GM21825 (cell line): ENCODE results near the gene DNAH17.
"Not testable (repeated sequence)": the region's sequence is repeated elsewhere in the genome, so short reads cannot be mapped to it uniquely, and the experiment has no call there.

Source experiments
- ATAC-seq: cut with Tn5 transposase; IDR thresholded peaks from one replicate; pipeline ENCODE4 v1.9.1; 2021; ENCODE audit warnings: mild to moderate bottlenecking, moderate library complexity; ENCODE audit not compliant: unreplicated experiment

The DNAH17 gene

GRCh38 chr17:78525511-78526160 lies 51.6 kb downstream of the DNAH17 start:
- no peak for ATAC-seq

- no peak for ATAC-seq
These were observed 52.2 kb downstream of the DNAH17 start for GRCh38 chr17:78524870-78525510.

DNA sequence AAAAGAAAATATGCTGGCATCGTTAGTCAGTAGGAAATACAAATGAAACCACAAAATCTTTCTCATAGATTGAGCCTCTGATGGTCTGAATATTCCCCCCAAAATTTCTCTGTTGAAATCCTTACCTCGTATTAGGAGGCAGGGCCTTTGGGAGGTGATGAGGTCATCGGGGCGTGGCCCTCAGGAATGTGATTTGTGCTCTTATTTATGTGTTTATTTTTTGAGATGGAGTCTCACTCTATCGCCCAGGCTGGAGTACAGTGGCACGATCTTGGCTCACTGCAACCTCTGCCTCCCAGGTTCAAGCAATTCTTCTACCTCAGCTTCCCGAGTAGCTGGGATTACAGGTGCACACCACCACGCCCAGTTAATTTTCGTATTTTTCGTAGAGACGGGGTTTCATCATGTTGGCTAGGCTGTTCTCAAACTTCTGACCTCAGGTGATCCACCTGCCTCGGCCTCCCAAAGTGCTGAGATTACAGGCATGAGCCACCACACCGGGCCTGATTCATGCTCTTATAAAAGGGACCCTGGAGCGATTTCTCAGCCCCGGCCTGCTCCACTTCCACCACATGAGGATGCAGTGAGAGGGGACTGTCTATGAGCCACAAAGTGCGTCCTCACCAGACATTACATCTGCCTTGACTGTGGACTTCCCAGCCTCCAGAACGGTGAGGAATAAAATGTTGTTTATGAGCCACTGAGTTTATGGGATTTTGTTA lies 53.1 kb downstream of the DNAH17 start:
- no peak for ATAC-seq

DNA sequence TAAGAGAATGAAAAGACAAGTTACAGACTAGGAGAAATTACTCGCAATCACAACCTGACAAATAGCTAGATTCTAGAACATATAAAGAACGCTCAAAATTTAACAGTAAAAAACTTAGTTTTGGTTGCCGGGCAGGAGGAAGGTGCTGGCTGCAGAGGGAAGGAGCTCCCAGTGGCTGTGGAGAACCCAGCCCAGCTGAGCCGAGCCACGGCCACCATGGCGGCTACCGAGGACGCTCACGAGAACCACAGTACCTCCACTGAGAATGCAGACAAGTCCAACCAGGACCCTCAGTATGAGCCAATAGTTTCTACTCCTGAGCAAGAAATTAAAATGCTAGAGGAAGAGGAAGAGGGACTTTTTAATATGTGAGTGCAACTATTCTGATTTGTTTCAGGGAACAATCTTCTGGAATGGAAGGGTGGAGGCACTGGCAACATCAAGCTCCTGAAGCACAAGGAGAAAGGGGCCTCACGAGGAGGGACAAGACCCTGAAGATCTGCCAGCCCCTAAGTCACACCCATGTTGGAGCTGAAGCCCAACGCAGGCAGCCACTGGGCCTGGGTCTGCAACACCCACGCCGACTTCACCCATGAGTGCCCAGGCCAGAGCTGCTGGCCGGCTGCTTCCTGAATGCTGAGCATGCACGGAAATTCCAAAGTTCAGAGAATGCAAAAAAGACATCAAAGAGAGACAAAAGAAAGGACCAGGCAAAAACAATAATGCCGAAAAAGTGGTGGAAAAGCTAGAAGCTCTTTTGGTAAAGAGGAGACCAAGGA lies 55.0 kb downstream of the DNAH17 start:
- ATAC-seq: no peak

DNA sequence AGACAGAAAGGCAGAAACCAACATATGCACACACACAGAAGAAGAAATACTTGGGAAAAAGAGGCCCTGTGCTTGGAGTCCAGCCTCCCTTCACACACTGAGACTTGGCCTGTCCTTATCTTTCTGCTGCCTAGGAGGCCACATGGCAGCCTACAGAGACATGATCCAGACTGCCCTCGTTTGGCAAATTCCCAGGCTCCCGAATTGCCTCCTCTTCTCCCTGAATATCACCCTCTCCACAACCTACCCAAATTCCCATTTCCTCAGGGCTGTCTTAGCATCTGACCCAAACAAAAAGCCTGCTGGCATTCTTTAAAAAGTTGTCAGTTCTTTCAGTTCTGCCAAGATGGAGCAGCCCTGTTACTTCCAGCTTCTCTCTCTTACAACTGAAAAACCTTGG lies 59.8 kb downstream of the DNAH17 start:
- no peak for ATAC-seq

DNA sequence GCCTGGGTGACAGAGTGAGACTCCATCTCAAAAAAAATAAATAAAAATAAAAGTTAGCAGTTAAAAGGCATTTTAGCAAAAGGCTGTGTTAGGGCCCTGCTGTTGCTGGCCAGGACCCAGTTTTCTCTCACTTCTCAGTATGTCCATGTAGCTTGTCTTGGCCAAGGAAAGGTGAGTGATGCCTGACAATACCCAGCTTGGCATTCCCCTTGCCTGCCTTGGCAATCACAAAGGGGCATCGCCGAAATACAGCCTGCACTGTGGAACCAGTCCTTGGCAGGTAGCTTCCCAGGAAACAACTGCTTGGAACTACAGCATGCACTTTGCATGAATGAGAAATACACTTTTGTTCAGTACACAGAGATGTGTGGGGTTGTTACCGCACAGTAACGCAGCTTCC lies 61.7 kb downstream of the DNAH17 start:
- ATAC-seq: no peak

DNA sequence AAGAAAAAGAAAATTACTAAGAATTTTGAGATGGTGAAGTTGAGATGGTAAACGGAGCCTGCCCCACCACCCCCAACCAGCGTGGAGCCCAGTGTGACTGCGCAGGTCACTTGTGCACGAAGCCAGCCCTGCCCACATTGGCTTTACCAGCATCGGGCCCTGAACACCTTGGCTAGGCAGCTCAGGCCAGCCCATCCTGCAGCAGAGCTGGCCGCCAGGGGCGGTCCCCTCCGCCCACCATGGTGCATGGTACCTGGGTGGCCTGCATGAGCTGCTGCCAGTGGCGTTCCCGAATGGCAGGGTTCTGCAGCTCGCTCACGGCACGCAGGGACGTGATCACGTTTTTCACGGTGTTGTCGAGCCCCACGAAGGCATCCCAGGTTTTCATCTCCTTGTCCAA lies 62.7 kb downstream of the DNAH17 start:
- no peak for ATAC-seq

DNA sequence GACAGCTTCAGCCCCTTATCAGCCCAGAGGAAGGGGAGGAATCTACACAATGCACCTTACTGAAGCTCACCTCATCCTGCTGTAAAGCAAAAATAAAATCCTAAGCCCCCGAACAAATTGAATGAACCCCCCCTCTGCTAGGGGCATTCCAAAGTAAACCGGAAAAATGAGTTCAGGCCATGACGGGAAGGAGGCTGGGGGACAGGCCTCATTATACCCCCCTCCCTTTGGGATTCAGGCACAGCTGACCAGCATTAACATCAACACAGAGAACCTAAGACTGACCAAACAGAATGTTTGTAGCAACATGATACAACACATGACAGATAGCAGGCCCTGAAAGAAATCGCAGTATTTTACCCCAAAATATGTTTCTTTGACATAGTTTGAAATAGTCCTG lies 64.2 kb downstream of the DNAH17 start:
- ATAC-seq: no peak

DNA sequence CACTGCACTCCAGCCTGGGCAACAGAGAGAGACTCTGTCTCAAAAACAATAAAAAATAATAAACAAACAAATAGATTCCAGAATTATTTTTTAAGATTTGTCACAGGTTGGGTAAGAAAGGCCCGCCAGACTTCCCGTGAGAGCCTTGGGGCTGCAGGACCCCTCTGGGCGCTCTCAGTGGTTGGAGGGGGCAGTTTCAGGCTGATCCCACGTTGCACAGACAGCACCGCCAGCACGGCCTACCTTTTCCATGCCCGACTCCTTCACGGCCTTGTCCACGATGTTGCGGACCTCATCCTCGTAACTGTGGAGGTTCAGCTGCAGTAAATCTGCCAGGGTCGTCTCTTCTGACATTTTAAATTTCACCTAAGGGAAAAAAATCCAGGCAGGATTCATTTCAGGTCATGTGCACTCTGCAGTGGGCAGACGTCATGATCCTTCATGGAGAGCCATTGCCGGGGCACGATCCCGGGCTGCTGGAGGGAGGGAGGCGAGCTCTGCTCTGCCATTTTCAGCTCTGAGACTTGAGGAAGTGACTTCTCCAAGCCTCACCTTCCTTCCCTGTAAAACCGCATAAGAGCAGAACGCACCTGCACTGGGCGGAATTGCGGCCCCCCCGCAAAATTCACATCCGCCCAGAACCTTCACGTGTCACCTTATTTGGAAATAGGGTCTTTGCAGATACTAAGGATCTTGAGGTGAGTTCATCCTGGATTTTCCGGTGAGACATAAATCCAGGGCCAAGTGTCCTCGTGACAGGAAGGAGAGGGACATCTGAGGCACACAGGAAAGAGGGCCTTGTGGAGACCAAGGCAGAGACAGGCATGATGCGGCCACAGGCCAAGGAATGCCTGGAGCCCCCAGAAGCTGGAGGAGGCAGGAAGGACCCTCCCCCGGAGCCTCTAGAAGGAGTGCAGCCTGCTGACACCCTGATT lies 66.8 kb downstream of the DNAH17 start:
- ATAC-seq: no peak

GRCh38 chr17:78507526-78507925 lies 69.7 kb downstream of the DNAH17 start:
- ATAC-seq: no peak

DNA sequence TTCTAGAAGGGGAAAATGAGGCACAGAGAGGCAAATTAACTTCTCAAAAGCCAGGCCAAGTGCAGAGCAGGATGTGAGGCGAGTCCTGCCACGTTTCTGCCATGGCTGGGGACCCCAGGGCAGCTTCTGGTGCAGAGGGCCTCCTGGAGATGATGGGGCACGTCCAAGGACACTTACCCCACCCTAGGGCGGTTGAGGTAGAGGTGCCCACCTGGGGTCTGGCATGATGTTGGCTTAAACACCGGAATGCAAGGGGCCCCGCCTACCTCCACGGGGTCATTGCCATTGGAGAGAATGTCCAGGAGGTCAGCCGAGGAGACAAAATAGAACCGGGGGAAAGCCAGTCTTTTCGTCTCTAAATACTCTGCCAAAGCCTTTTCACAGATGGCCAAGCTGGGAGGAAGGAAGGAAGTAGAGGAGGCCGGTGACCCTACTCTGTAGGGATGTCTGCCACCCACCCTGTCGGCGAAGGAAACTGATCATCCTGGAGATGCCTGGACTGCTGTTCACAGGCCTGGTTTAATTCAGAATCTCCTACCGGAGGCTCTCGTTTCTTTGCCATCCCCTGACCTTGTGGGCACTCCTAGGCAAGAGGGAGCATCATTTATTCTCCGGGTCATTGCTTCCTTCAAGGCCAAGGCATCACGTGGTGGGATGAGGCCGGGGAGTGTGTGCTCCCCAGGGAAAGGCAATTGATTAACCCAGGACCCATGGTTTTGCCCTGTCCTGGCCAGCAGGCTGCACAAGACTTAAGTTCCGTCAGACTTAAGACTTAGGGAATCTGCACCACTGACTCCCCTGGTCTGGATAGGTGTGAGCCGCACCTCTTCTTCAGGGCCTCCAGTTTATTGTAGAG lies 70.5 kb downstream of the DNAH17 start:
- ATAC-seq: no peak

GRCh38 chr17:78504156-78504925 lies 72.9 kb downstream of the DNAH17 start:
- ATAC-seq: no peak

GRCh38 chr17:78503388-78503787 lies 73.8 kb downstream of the DNAH17 start:
- ATAC-seq: not testable (repeated sequence)

- no peak for ATAC-seq
These were observed 74.5 kb downstream of the DNAH17 start for GRCh38 chr17:78502611-78503148.

- no peak for ATAC-seq
These were observed 75.8 kb downstream of the DNAH17 start for GRCh38 chr17:78501241-78502036.

DNA sequence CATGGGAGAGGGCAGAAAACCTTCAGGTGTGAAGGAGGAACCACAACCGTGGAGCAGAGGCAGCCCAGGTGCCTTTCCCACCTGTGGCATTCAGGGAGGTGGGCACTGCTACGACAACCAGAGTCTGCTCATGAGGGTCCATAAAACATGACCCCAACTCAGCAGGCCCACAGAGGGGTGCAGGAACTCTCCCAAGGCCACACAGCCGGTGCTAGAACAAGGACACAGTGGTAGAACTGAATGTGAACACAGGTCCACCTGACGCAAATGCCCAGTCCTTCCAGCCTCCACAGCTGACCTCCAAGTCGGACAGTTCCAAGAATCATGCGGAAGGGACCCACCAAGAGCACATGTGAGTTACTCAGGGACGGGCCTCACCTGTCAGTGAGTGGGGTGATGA lies 76.4 kb downstream of the DNAH17 start:
- no peak for ATAC-seq

- ATAC-seq: no peak
These were observed 77.3 kb downstream of the DNAH17 start for GRCh38 chr17:78499715-78500540.
